Hippocampal formation (tissue), 2 donors: Measurements from ENCODE around the gene LHX1.

Source experiments
- DNase-seq, 2 donors: peaks; one replicate each; lab custom pipeline; 2025; lab: John Stamatoyannopoulos, UW

The LHX1 gene

GRCh38 chr17:36922175-36922574 is 15.1 kb upstream of the LHX1 start:
- DNase-seq, result no peak

GRCh38 chr17:36923814-36924221 is 13.5 kb upstream of the LHX1 start:
- DNase-seq, result no peak

GRCh38 chr17:36926226-36926625 is 11.0 kb upstream of the LHX1 start:
- no peak for DNase-seq

- DNase-seq, result no peak
These were observed 10.6 kb upstream of the LHX1 start for GRCh38 chr17:36926701-36927100.

GRCh38 chr17:36928471-36929345 is 8.6 kb upstream of the LHX1 start:
- DNase-seq, result no peak

GRCh38 chr17:36929851-36930582 is 7.3 kb upstream of the LHX1 start:
- DNase-seq, result no peak

GRCh38 chr17:36930583-36930900 is 6.7 kb upstream of the LHX1 start:
- no peak for DNase-seq

GRCh38 chr17:36931096-36931696 is 6.1 kb upstream of the LHX1 start:
- DNase-seq, result no peak

- DNase-seq, result no peak
These were observed 5.4 kb upstream of the LHX1 start for GRCh38 chr17:36931697-36932382.

- no peak for DNase-seq
These were observed 4.9 kb upstream of the LHX1 start for GRCh38 chr17:36932383-36932693.

GRCh38 chr17:36932694-36933511 is 4.4 kb upstream of the LHX1 start:
- DNase-seq, result no peak

- DNase-seq, result no peak
These were observed 3.6 kb upstream of the LHX1 start for GRCh38 chr17:36933512-36934143.

GRCh38 chr17:36934144-36934691 is 3.1 kb upstream of the LHX1 start:
- no peak for DNase-seq

- DNase-seq, result no peak
These were observed 2.3 kb upstream of the LHX1 start for GRCh38 chr17:36934692-36935630.

- DNase-seq, result no peak
These were observed 1.4 kb upstream of the LHX1 start for GRCh38 chr17:36935671-36936454.

GRCh38 chr17:36936455-36937000 is 747 bp upstream of the LHX1 start:
- DNase-seq, result no peak

GRCh38 chr17:36937959-36938565 is 787 bp downstream of the LHX1 start:
- no peak for DNase-seq

GRCh38 chr17:36938566-36939051 is 1.3 kb downstream of the LHX1 start:
- no peak for DNase-seq
